Activated naive CD4-positive, alpha-beta T cell treated with anti-CD3 and anti-CD28 coated beads, Interleukin-2, amount 50 U/mL, for 72 hours (primary cell): ENCODE measurements around the gene CDKL5. TPM values are rescaled to one million over a fixed set of nuclear protein-coding genes. Genes with fewer than 3 reads are reported as not detected.

ENCODE experiments used
- ATAC-seq, 2 donors: fragments of 150-1000 bp; cut with Tn5 transposase; 2 replicates each; pipeline ENCODE4 v1.10.0; 2021; ENCODE audit warnings: mild to moderate bottlenecking in 2 of 2, moderate library complexity in 2 of 2
- DNase-seq, 2 donors: peaks; one replicate each; pipeline ENCODE4 v3.0.0; 2021 to 2022; ENCODE audit warnings: low spot score in 2 of 2
- H3K27ac Mint-ChIP-seq, 2 donors: one replicate each; pipeline ENCODE4 v1.8.0; 2022; ENCODE audit warnings: mild to moderate bottlenecking in 2 of 2, mixed read lengths in 2 of 2
- H3K36me3 Mint-ChIP-seq, 2 donors: one replicate each; pipeline ENCODE4 v1.8.0; 2022; ENCODE audit warnings: mixed read lengths in 2 of 2
- H3K9me3 Mint-ChIP-seq, 2 donors: one replicate each; pipeline ENCODE4 v1.8.0; 2022; ENCODE audit warnings: mixed read lengths in 2 of 2
- total RNA-seq, 2 donors: library from RNA; stranded (reverse); gene quantifications; one replicate each; pipeline ENCODE4 v1.2.3, GENCODE V29; 2022

CDKL5 gene
- total RNA-seq, 2 donors from 2014 or later, result 1.1 to 1.3 TPM

DNA sequence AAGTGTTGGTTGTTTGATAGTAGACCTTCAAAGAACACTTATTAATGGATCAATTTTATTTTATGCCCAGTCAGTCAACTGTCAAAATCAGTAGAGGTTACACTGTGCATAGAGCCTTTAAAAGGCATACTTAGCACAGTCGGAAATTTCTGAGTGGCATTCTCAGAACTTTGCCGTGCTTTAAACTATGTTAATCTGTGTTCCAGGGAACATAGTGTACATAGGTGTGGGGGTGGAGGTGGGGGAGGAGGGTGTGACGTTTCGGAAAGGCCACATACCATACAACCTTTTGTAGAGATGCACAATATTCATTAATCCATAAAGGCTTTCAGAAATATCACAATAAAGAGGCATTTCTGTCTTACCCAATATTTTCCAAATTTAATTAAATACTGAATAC is 170.7 kb downstream of the CDKL5 start:
- Mint-ChIP-seq H3K36me3 (peaks cover 0 to 2% of the 10 kb centered on the region in 2 donors), H3K27ac (no peak overlapping the region)

GRCh38 chrX:18598413-18598812 is 173.0 kb downstream of the CDKL5 start:
- no peak for DNase-seq
- H3K36me3 Mint-ChIP-seq, result no peaks in the 10 kb centered on the region
- H3K27ac Mint-ChIP-seq, result peak overlapping the region in 1 of 2 donors; percentile 50
- no peaks in the 10 kb centered on the region for H3K9me3 Mint-ChIP-seq
- no peak for ATAC-seq

More for the DNA sequence above, 170.7 kb downstream of the CDKL5 start:
- H3K9me3 Mint-ChIP-seq, result no peaks in the 10 kb centered on the region
- DNase-seq (no peak), ATAC-seq (no peak)

DNA sequence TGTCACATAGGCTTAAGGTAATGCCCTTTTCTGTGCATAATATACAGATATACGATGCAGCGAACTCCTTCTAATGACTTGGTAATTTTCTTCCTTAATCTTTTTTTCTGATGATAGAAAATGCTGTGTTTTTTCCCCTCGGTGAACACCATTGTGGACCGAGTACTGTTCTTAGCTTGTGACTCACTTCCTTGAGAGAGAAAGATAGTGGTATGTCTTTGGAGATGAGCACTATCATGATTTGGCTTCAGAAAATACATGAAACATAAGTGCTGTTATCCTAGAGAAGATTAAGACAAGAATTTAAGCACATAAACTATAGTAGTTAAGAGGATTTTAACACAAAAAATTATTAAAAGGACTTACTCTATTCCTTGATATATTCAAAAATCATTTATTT is 182.6 kb downstream of the CDKL5 start:
- no peak for DNase-seq
- H3K27ac Mint-ChIP-seq, result no peak overlapping the region
- H3K36me3 Mint-ChIP-seq, result no peaks in the 10 kb centered on the region
- ATAC-seq, result no peak
- no peaks in the 10 kb centered on the region for H3K9me3 Mint-ChIP-seq

- no peaks in the 10 kb centered on the region for H3K9me3 Mint-ChIP-seq
- H3K27ac Mint-ChIP-seq, result no peak overlapping the region
- ATAC-seq (no peak), DNase-seq (no peak)
- no peaks in the 10 kb centered on the region for H3K36me3 Mint-ChIP-seq
Observed at GRCh38 chrX:18613930-18614639, 188.7 kb downstream of the CDKL5 start.

- Mint-ChIP-seq H3K27ac (no peak overlapping the region), H3K36me3 (no peaks in the 10 kb centered on the region), H3K9me3 (no peaks in the 10 kb centered on the region)
- DNase-seq (no peak), ATAC-seq (no peak)
Observed at GRCh38 chrX:18616688-18617406, 191.4 kb downstream of the CDKL5 start.

- DNase-seq, result no peak
- Mint-ChIP-seq H3K9me3 (no peaks in the 10 kb centered on the region), H3K36me3 (no peaks in the 10 kb centered on the region), H3K27ac (no peak overlapping the region)
- no peak for ATAC-seq
Observed at GRCh38 chrX:18617407-18617750, 192.0 kb downstream of the CDKL5 start.

DNA sequence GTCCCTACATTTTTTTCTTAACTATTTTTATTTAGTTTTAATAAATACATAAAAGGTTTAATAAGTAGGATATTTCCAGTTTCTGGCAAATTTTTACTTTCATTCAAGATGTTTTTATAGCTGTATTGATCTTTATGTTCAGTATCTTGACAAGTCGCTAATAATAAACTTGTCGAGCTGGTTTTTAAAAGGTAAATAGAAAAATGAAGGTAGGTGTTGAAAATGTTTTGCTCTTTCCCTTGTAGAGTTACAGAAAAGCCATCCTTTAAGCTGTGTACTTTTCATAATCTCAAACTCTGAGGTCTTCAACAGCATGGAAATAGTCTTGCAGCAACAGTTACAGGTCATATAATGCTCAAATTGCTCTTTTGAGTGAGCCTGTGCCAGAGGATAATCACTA is 193.9 kb downstream of the CDKL5 start:
- Mint-ChIP-seq H3K27ac (no peak overlapping the region), H3K9me3 (no peaks in the 10 kb centered on the region), H3K36me3 (no peaks in the 10 kb centered on the region)
- DNase-seq, result no peak
- no peak for ATAC-seq

GRCh38 chrX:18620349-18620748 is 194.9 kb downstream of the CDKL5 start:
- Mint-ChIP-seq H3K27ac (no peak overlapping the region), H3K36me3 (no peaks in the 10 kb centered on the region), H3K9me3 (no peaks in the 10 kb centered on the region)
- DNase-seq, result no peak
- no peak for ATAC-seq

DNA sequence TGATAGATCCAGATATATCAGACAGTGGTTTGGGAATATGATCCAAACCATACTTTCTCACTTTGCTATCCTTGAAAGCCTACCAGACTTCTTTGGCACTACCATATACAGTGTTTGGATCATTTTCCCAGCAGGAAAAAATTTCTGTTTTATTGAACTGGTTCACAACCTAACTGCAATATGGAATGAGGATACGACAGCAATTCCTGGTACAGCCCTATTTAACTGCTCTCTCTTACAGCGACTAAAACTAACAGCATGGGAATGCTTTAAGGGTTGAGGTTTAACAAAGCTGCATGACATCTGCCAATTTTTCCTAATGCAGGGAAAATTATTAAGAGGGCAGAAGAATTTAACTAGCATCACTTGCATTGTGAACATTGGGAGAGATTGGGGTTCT is 199.2 kb downstream of the CDKL5 start:
- ATAC-seq (no peak), DNase-seq (no peak)
- Mint-ChIP-seq H3K27ac (no peak overlapping the region), H3K36me3 (no peaks in the 10 kb centered on the region), H3K9me3 (no peaks in the 10 kb centered on the region)

GRCh38 chrX:18630934-18631333 is 205.5 kb downstream of the CDKL5 start:
- DNase-seq (no peak), ATAC-seq (no peak)
- no peaks in the 10 kb centered on the region for H3K9me3 Mint-ChIP-seq
- no peaks in the 10 kb centered on the region for H3K36me3 Mint-ChIP-seq
- H3K27ac Mint-ChIP-seq, result no peak overlapping the region

- Mint-ChIP-seq H3K9me3 (no peaks in the 10 kb centered on the region), H3K36me3 (no peaks in the 10 kb centered on the region), H3K27ac (no peak overlapping the region)
- no peak for DNase-seq
- ATAC-seq, result no peak
Observed at GRCh38 chrX:18638398-18638797, 213.0 kb downstream of the CDKL5 start.

- H3K27ac Mint-ChIP-seq, result no peak overlapping the region
- H3K9me3 Mint-ChIP-seq, result no peaks in the 10 kb centered on the region
- ATAC-seq, result no peak
- no peaks in the 10 kb centered on the region for H3K36me3 Mint-ChIP-seq
- no peak for DNase-seq
Observed at GRCh38 chrX:18639280-18639679, 213.9 kb downstream of the CDKL5 start.

- H3K9me3 Mint-ChIP-seq, result no peaks in the 10 kb centered on the region
- H3K36me3 Mint-ChIP-seq, result no peaks in the 10 kb centered on the region
- no peak for DNase-seq
- H3K27ac Mint-ChIP-seq, result no peak overlapping the region
- no peak for ATAC-seq
Observed at GRCh38 chrX:18640686-18641085, 215.3 kb downstream of the CDKL5 start.

DNA sequence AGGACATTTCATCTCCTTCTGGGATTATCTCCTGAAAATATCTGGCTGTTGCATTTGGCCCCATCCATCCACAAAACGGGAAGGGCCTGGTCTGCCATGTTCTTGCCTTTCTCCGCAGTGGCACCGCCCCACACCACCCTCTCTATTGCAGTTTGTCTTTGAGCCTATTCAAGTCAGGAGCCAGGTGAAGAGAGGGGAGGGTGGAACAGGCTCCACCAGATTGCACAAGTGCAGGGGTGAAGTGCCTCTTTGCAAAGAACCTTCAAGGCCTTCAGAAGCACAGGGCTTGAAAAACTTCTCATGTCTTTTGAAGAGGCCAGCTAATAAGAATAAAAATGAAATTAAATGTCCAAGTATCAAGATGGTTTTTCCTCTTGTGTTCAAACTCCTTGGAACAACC is 217.8 kb downstream of the CDKL5 start:
- Mint-ChIP-seq H3K36me3 (no peaks in the 10 kb centered on the region), H3K27ac (no peak overlapping the region), H3K9me3 (no peaks in the 10 kb centered on the region)
- DNase-seq, result no peak
- no peak for ATAC-seq

- no peak for DNase-seq
- Mint-ChIP-seq H3K27ac (no peak overlapping the region), H3K9me3 (no peaks in the 10 kb centered on the region)
Observed at GRCh38 chrX:18643853-18644252, 218.4 kb downstream of the CDKL5 start.

DNA sequence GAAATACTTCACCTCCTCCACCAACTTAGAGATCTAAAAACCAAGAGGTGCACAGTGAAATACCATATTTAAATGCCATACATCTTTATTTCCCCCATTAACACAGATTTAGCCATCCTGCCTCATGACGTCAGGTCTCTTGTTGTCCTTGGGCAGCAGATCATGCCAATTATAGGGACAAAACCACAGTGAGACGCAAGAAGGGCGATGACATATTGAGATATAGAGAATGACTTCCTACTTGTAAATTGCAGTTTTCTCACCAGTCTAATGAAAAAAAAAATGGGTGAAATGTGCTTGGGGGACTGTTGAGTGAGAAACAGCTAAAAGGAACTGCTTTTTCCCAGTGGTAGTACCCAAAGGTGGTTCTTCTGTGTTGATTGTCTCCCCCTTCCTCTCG is 222.2 kb downstream of the CDKL5 start:
- Mint-ChIP-seq H3K9me3 (no peaks in the 10 kb centered on the region), H3K27ac (no peak overlapping the region), H3K36me3 (no peaks in the 10 kb centered on the region)
- DNase-seq, result no peak
- no peak for ATAC-seq

More at GRCh38 chrX:18643853-18644252, 218.4 kb downstream of the CDKL5 start:
- H3K36me3 Mint-ChIP-seq, result no peaks in the 10 kb centered on the region
- ATAC-seq, result no peak

DNA sequence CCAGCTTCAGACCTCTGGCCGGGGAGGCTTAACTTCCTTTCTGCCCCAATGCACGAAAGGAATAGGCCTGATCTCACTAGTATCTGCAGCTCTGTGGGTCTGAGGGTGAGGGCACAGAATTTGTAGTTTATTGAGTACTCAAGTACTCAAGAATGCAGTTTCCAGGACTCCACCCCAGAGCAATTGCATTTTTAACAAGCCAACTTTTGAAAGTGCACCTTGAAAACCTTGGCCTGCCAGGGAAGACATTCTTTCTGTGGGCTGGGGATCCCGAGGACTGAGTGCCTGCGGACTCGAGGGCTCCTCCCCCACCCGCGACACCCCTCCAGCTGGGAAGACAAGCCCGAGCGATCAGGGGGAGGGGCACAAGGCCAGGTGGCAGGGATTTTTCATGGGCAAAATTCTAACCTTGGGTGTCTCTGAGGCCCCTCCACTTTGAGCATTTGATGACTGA is 224.1 kb downstream of the CDKL5 start:
- Mint-ChIP-seq H3K9me3 (no peaks in the 10 kb centered on the region), H3K27ac (no peak overlapping the region), H3K36me3 (no peaks in the 10 kb centered on the region)
- ATAC-seq (no peak), DNase-seq (no peak)

GRCh38 chrX:18650662-18651061 is 225.3 kb downstream of the CDKL5 start:
- ATAC-seq, result no peak
- H3K36me3 Mint-ChIP-seq, result no peaks in the 10 kb centered on the region
- H3K9me3 Mint-ChIP-seq, result no peaks in the 10 kb centered on the region

More at GRCh38 chrX:18650662-18651061, 225.3 kb downstream of the CDKL5 start:
- DNase-seq, result no peak
- no peak overlapping the region for H3K27ac Mint-ChIP-seq
